Tibial nerve (tissue), 3 donors: ENCODE data around the gene ZBTB49.

Source experiments
- POLR2A ChIP-seq, 2 donors: fragments of 450-650 bp; IDR thresholded peaks; one replicate each; pipeline ENCODE4 v1.6.1; 2017; ENCODE audit warnings: antibody characterized with exemption in 2 of 2, mild to moderate bottlenecking in 2 of 2, moderate library complexity in 2 of 2
- TF ChIP-seq, protein P1 (sequence below), 5 experiments: fragments of 200-600 bp in 3 of 5; fragments of 450-650 bp in 2 of 5; sonication (generic) in 3 of 5; IDR thresholded peaks; one replicate each; pipeline ENCODE4 v1.5.1; 2016 to 2019; ENCODE audit warnings: antibody characterized with exemption in 5 of 5, mild to moderate bottlenecking in 3 of 5, moderate library complexity in 2 of 5

DNA sequence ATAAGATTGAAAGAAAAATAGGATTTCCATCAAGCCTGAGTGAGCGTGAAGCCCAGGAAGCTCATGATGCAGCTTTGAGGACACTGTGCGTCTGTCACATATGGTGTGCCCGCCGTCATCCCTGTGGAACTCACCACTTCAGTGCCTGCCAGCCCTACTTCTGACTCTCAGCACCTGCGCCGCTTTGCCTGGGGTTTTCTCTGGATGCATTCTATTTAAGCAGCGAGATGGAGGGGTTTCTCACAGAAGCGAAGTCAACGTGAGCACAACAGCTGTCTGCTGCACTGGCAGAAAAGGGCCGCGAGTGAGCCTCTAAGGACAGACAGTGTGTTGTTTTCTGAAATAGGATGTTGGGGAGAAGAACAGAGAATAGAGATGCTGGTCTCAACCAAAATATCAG, 35.9 kb upstream of the ZBTB49 start:
- TF ChIP-seq, protein P1, sequence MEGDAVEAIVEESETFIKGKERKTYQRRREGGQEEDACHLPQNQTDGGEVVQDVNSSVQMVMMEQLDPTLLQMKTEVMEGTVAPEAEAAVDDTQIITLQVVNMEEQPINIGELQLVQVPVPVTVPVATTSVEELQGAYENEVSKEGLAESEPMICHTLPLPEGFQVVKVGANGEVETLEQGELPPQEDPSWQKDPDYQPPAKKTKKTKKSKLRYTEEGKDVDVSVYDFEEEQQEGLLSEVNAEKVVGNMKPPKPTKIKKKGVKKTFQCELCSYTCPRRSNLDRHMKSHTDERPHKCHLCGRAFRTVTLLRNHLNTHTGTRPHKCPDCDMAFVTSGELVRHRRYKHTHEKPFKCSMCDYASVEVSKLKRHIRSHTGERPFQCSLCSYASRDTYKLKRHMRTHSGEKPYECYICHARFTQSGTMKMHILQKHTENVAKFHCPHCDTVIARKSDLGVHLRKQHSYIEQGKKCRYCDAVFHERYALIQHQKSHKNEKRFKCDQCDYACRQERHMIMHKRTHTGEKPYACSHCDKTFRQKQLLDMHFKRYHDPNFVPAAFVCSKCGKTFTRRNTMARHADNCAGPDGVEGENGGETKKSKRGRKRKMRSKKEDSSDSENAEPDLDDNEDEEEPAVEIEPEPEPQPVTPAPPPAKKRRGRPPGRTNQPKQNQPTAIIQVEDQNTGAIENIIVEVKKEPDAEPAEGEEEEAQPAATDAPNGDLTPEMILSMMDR (IDR thresholded peaks at IDR 0.05): no peak
- TF ChIP-seq POLR2A (IDR thresholded peaks at IDR 0.05): no peak
